H1 (cell line): ENCODE measurements around the gene ZNF284. TPM values are rescaled to one million over a fixed set of nuclear protein-coding genes. Genes with fewer than 3 reads are reported as not detected.

Source experiments
- BACH1 ChIP-seq: IDR thresholded peaks from 2 replicates; pipeline ENCODE4 v1.6.1; 2012; ENCODE audit warnings: low read length, improper control_type of control experiment
- EGR1 ChIP-seq: IDR thresholded peaks from 2 replicates; pipeline ENCODE4 v1.6.1; 2011; ENCODE audit warnings: low read depth, low read length, borderline replicate concordance
- POLR2A ChIP-seq, 2 experiments: IDR thresholded peaks; 1 replicate in 1 of 2; 2 replicates in 1 of 2; pipeline ENCODE4 v1.6.1; 2011; ENCODE audit warnings: low read depth in 2 of 2, low read length in 2 of 2, mild to moderate bottlenecking in 2 of 2; ENCODE audit errors: control extremely low read depth in 1 of 2
- POLR2AphosphoS5 ChIP-seq: IDR thresholded peaks from 2 replicates; pipeline ENCODE4 v1.6.1; 2011; ENCODE audit warnings: low read depth, low read length
- SP1 ChIP-seq: IDR thresholded peaks from 2 replicates; pipeline ENCODE4 v1.6.1; 2011; ENCODE audit warnings: low read depth, low read length
- SP2 ChIP-seq: IDR thresholded peaks from 2 replicates; pipeline ENCODE4 v1.6.1; 2012; ENCODE audit warnings: mild to moderate bottlenecking, low read length, inconsistent platforms
- TAF1 ChIP-seq: IDR thresholded peaks from 2 replicates; pipeline ENCODE4 v1.6.1; 2011; ENCODE audit warnings: mild to moderate bottlenecking, low read depth, low read length
- TEAD4 ChIP-seq: IDR thresholded peaks from 2 replicates; pipeline ENCODE4 v1.6.1; 2012; ENCODE audit warnings: low read depth, low read length, inconsistent platforms, mixed read lengths
- polyA plus RNA-seq, 7 experiments: library from polyadenylated mRNA; depleted of rRNA in 3 of 7; stranded (reverse) in 5 of 7; unstranded in 2 of 7; fragments of >200 nt in 5 of 7; fragments of 200-250 nt in 2 of 7; gene quantifications; 1 replicate in 5 of 7; 2 replicates in 1 of 7; 4 replicates in 1 of 7; pipeline versions ENCODE4 v1.2.1 to v1.2.3, GENCODE V29; 2011 to 2013; ENCODE audit warnings: missing spikeins in 2 of 7, mixed read lengths in 2 of 7
- total RNA-seq: library from RNA; stranded (reverse); fragmentation: NEBNext Ultra II Directional; extraction: Animal tissue kit (Norgen Biotek cat#: 25700); gene quantifications from 2 replicates; pipeline ENCODE4 v1.2.1, GENCODE V29; 2021

The ZNF284 gene
- total and polyA plus RNA-seq, 2 of the 8 experiments (the other 6 are each of a cell fraction or from before 2014, with no cell fraction given), result 1.1 to 3.4 TPM

GRCh38 chr19:44107751-44108150 is 35.8 kb downstream of the ZNF284 start (continued):
- TF ChIP-seq POLR2AphosphoS5 (no peak), BACH1 (no peak), TAF1 (no peak), TEAD4 (no peak), EGR1 (no peak), POLR2A (IDR thresholded peaks at IDR 0.05; ENCODE audit: control extremely low read depth in 1 of 2, low read depth in 2 of 2, low read length in 2 of 2) (no peak), SP1 (no peak), SP2 (no peak)
